ENCODE data around the gene WNK3. TPM values are rescaled to one million over a fixed set of nuclear protein-coding genes. Genes with fewer than 3 reads are reported as not detected.
"Not testable (repeated sequence)": the region's sequence is repeated elsewhere in the genome, so short reads cannot be mapped to it uniquely, and the experiment has no call there.

Gene WNK3
- total RNA-seq (2014; rRNA removed; shearing (Covaris generic)) = 1.8 TPM in 2 replicates

GRCh38 chrX:54357414-54358377 is at the start of gene WNK3:
TSS of gene WNK3 (minus strand) at chrX:54358046.
- DNase-seq (ENCODE audit: low read depth) = peak; percentile 85

- no peak for DNase-seq (ENCODE audit: low read depth)
These were observed 49.4 kb upstream of the WNK3 start for GRCh38 chrX:54407266-54407665.

- DNase-seq (ENCODE audit: low read depth) = no peak
These were observed 39.3 kb upstream of the WNK3 start for GRCh38 chrX:54397113-54397512.

GRCh38 chrX:54386314-54386713 is 28.5 kb upstream of the WNK3 start:
- DNase-seq (ENCODE audit: low read depth) = no peak

- not testable (repeated sequence) for DNase-seq (ENCODE audit: low read depth)
These were observed 26.8 kb upstream of the WNK3 start for GRCh38 chrX:54384661-54385060.

- DNase-seq (ENCODE audit: low read depth) = peak; percentile 11
These were observed 1.6 kb upstream of the WNK3 start for GRCh38 chrX:54359408-54359807.

GRCh38 chrX:54358424-54359211 is 772 bp upstream of the WNK3 start:
- DNase-seq (ENCODE audit: low read depth) = peak; percentile 73

GRCh38 chrX:54352677-54353076 is 5.2 kb downstream of the WNK3 start:
- DNase-seq (ENCODE audit: low read depth) = no peak

GRCh38 chrX:54337383-54337782 is 20.5 kb downstream of the WNK3 start:
- DNase-seq (ENCODE audit: low read depth) = not testable (repeated sequence)

- DNase-seq (ENCODE audit: low read depth) = no peak
These were observed 32.8 kb downstream of the WNK3 start for GRCh38 chrX:54325077-54325476.

- DNase-seq (ENCODE audit: low read depth) = no peak
These were observed 37.8 kb downstream of the WNK3 start for GRCh38 chrX:54320067-54320466.

- no peak for DNase-seq (ENCODE audit: low read depth)
These were observed 51.5 kb downstream of the WNK3 start for GRCh38 chrX:54306379-54306778.

- DNase-seq (ENCODE audit: low read depth) = no peak
These were observed 56.3 kb downstream of the WNK3 start for GRCh38 chrX:54301516-54301915.

GRCh38 chrX:54294306-54294705 is 63.5 kb downstream of the WNK3 start:
- DNase-seq (ENCODE audit: low read depth) = no peak

GRCh38 chrX:54292755-54293154 is 65.1 kb downstream of the WNK3 start:
- no peak for DNase-seq (ENCODE audit: low read depth)

- DNase-seq (ENCODE audit: low read depth) = no peak
These were observed 66.1 kb downstream of the WNK3 start for GRCh38 chrX:54291758-54292157.

- DNase-seq (ENCODE audit: low read depth) = no peak
These were observed 68.9 kb downstream of the WNK3 start for GRCh38 chrX:54288968-54289367.

- no peak for DNase-seq (ENCODE audit: low read depth)
These were observed 69.6 kb downstream of the WNK3 start for GRCh38 chrX:54288277-54288676.

- DNase-seq (ENCODE audit: low read depth) = no peak
These were observed 76.2 kb downstream of the WNK3 start for GRCh38 chrX:54281676-54282075.

- no peak for DNase-seq (ENCODE audit: low read depth)
These were observed 77.4 kb downstream of the WNK3 start for GRCh38 chrX:54280466-54280865.

- DNase-seq (ENCODE audit: low read depth) = no peak
These were observed 86.2 kb downstream of the WNK3 start for GRCh38 chrX:54271664-54272063.

- DNase-seq (ENCODE audit: low read depth) = peak; percentile 18
These were observed 109.5 kb downstream of the WNK3 start for GRCh38 chrX:54248309-54248708.

GRCh38 chrX:54246866-54247265 is 111.0 kb downstream of the WNK3 start:
- no peak for DNase-seq (ENCODE audit: low read depth)

Measured in RPMI7951 (cell line).